Inflammatory macrophage (primary cell): ENCODE data around the gene STAP1.
"Not testable (repeated sequence)": the region's sequence is repeated elsewhere in the genome, so short reads cannot be mapped to it uniquely, and the experiment has no call there.

Experiments
- DNase-seq, 2 donors: peaks; one replicate each; pipeline ENCODE4 v3.0.0-alpha.2; 2020 to 2022
- total RNA-seq, 18 experiments: gene quantifications; one replicate each; lab custom pipeline; 2026; ENCODE audit warnings: mixed read lengths in 6 of 18, inconsistent platforms in 2 of 18; lab: John Stamatoyannopoulos, UW

Gene STAP1, protein sequence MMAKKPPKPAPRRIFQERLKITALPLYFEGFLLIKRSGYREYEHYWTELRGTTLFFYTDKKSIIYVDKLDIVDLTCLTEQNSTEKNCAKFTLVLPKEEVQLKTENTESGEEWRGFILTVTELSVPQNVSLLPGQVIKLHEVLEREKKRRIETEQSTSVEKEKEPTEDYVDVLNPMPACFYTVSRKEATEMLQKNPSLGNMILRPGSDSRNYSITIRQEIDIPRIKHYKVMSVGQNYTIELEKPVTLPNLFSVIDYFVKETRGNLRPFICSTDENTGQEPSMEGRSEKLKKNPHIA
- total RNA-seq, result 0.29 to 48.1 (median 1.4) reads per million in 18 experiments

DNA sequence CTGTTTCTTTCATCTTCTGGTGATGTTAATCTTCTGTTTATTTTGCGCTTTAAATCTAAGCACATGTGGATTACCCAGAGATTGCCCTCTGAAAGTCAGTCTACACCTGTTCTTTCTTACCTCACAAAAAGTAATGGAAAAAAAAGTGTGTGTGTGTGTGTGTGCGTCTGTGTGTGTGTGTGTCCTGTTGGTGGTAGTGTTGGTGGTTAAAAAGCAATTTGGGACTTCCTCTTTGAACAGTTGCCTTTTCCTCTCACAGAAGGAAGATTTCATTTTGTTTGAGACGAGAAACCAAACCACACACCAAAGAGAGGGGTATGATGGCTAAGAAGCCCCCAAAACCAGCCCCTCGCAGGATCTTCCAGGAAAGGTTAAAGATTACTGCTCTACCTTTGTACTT is at the start of gene STAP1:
TSS of gene STAP1 (plus strand) at position 235 of the 400 bp plus-strand sequence. CDS start at position 318, 83 bp downstream.
- DNase-seq, result peak; percentile 27 to 43

DNA sequence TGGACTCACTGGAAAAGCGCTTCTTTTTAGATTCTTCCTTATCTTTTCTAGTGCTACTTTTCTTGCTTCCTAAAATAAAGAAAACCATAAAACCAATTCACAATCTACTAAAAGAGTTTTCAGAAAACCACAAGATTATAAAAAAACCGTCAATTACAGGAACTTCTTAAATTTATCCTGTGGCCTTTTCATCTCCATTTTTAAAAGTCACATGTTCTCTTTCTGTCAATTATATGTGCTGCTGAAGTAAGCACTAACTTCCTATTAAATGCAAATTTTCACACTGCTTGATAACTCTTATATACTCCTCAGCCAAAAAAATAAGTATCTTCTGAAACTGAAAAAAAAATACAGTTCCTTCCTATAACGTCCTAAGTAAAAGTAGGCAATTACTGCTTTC is 46.0 kb upstream of the STAP1 start:
- peak in 1 of 2 donors; percentile 17 for DNase-seq

DNA sequence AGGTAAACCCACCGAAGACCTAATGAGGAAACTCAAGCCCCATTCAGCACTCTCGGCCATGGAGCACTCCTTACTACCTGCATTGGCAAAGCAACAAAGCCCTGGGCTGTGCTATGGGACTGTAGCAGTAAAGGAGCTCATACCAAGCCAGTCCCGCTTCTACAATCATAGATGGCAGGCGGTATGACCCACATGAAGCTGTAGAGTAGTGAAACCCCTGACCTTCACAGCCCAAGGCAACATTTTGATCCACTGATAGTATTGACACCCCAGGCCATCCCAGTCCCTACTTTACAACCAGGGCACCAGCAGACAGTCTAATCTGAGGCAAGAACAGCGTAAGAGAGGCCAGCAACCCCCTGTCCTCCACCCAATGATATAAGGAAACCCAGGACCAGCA is 38.4 kb upstream of the STAP1 start:
- DNase-seq, result no peak

DNA sequence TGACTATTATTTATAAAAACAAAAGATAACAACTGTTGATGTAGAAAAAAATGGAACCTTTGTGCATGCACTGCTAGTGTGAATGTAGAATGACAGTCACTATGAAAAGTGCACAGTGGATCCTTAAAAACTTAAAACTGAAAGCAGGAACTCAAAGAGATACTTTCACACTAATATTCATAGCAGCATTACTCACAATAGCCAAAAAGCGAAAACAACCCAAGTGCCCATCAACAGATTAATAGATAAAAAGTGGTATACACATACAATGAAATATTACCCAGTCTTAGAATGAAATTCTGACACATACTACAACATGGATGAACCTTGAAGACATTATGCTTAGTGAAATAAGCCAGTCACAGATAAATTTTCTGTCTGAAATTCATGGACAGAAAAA is 37.0 kb upstream of the STAP1 start:
- no peak for DNase-seq

DNA sequence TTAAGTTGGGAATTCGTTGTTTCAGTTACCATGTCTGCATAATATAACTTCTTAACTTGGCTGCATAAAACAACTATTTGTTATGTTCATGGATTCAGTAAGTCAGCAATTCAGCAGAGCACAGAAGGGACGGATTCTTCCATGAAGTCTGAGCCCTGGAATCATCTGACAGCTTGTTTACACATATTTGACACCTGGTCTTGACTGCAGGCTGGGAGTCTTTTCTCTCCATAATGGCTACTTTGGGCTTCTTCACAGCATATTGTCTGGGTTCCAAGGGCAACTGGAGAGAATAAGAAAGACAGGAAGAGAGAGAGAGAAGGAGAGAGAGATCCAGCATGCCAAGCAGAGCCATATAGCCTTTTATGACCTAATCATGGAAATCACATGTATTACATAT is 36.3 kb upstream of the STAP1 start:
- DNase-seq, result no peak

DNA sequence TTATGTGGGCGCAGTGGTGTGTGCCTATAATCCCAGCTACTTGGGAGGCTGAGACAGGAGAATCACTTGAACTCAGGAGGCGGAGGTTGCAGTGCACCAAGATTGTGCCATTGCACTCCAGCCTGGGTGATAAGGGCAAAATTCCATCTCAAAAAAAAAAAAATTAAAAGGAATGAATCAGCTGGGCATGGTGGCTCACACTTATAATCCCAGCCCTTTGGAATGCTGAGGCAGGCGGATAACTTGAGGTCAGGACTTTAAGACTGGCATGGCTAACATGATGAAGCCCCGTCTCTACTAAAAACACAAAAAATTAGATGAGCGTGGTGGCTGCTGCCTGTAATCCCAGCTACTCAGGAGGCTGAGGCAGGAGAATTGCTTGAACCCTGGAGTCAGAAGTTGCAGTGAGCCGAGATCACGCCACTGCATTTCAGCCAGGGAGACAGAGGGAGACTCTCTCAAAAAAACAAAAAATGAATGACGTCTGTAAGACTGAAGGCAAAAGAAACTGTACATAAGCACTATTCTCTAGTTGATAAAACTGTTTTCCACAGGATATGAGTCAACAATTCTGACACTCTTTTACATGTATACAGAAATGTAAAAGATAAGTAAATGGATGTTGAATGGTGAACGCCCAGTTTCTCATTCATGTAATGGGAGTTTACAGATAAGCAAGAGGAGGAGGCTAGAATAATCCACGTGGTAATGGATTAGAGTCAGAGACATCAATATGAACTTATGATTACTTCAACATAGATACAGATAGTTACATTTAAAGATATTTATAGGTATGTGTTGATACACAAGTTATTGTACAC is 35.5 kb upstream of the STAP1 start:
- no peak for DNase-seq

DNA sequence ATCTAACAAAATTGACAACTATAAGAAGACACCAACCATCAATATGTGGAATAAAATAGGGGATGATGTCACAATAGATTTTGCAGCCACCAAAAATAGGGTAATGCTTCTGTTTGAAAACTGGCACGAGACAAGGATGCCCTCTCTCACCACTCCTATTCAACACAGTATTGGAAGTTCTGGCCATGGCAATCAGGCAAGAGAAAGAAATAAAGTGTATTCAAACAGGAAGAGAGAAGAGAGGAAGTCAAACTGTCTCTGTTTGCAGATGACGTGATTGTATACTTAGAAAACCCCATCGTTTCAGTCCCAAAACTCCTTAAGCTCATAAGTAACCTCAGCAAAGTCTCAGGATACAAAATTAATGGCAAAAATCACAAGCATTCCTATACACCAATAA is 34.4 kb upstream of the STAP1 start:
- DNase-seq, result not testable (repeated sequence)

DNA sequence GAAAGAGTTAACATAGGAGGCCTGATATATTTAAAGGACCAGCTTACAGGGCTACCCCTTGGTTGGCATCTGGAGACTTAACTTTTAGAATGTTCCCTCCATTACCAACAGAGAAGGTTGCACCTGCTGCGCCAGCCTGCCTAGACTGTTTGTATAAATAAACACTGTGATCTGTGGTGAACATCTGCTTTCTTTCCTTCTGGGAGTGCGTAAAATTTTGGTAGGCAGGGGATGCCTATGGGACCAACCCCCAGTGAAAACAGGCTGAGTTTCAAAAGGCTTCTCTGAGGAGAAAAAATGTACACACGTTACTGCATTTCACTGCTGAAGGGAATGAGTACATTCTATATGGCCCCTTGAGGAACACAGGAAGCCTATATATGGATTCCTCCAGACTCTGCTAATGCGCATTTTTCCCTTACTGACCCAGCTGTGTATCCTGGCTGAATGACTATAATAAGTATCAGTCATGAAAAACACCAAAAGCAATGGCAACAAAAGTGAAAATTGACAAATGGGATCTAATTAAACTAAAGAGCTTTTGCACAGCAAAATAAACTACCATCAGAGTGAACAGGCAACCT is 27.1 kb upstream of the STAP1 start:
- DNase-seq, result no peak

DNA sequence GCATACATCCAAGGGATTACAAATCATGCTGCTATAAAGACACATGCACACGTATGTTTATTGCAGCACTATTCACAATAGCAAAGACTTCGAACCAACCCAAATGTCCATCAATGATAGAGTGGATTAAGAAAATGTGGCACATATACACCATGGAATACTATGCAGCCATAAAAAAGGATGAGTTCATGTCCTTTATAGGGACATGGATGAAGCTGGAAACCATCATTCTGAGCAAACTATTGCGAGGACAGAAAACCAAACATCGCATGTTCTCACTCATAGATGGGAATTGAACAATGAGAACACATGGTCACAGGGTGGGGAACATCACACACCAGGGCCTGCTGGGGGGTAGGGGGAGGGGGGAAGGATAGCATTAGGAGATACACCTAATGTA is 26.1 kb upstream of the STAP1 start:
- DNase-seq, result not testable (repeated sequence)

DNA sequence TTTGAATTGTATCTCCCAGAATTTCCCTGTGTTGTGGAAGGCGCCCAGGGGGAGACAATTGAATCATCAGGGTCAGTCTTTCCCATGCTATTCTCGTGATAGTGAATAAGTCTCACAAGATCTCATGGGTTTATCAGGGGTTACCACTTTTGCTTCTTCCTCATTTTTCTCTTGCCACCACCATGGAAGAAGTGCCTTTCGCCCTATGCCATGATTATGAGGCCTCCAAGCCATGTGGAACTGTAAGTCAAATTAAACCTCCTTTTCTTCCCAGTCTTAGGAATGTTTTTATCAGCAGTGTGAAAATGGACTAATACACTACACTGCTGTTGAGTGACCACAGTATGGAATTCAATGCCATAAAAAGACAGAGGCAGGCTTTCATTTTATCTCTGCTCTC is 25.4 kb upstream of the STAP1 start:
- DNase-seq, result no peak

DNA sequence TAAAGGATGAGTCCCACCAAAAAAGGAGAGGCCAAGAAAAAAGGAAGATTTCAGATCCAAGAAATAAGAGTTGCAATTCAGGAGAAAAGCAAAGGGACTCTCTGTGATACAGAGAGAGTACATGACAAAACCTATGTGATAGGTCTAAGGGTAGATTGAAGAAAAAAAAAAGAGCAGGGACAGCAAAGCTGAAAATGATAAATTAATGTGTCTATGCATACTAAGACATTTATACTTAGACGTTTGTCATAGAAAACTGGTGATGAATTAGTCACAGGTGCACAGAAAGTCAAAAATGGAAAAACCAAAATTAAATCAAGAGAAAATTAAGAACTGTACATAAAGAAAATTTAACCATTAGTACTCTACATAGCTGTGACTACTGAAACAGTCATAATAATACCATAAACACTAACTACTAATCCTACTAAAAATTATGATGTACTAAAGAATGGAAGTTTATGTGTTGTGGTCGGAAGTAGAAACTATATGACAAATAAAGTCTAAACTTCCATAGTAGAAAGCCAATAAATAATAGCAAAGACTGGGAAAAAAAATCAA is 23.2 kb upstream of the STAP1 start:
- no peak for DNase-seq

DNA sequence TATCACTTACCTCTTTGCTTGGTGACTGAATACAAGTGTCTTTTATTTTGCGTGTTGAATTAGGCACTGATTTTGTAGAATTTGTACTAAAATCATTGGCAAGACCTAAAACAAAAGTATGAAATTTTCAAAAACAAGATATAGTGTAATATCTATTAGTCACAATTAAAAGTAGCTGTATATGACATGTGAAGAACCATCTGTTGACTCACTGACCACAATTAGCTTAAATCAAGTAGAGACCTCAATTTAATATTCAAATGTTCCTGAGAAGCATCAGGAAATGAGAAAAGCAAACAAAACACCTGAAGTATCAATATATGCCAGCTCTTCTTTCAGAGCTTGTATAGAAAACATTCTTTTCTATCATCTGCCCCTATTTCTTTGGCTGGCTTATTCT is 18.7 kb upstream of the STAP1 start:
- DNase-seq, result no peak

DNA sequence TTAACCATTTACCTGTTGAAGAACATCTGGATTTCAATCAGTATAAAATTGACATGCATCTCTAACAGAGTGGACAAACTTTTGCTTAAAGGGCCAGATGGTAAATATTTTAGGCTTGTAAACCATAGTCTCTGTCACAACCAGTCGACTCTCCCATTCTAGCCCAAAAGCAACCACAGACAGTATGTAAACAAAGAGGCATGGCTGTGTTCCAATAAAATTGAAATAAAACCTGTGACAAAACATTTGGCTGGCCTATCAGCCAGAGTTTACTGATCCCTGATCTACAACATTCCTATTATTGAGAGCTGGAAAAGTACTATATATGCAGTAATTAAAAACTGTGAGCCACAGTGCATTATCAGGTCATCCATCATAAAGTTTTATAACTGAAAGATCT is 16.5 kb upstream of the STAP1 start:
- DNase-seq, result no peak

DNA sequence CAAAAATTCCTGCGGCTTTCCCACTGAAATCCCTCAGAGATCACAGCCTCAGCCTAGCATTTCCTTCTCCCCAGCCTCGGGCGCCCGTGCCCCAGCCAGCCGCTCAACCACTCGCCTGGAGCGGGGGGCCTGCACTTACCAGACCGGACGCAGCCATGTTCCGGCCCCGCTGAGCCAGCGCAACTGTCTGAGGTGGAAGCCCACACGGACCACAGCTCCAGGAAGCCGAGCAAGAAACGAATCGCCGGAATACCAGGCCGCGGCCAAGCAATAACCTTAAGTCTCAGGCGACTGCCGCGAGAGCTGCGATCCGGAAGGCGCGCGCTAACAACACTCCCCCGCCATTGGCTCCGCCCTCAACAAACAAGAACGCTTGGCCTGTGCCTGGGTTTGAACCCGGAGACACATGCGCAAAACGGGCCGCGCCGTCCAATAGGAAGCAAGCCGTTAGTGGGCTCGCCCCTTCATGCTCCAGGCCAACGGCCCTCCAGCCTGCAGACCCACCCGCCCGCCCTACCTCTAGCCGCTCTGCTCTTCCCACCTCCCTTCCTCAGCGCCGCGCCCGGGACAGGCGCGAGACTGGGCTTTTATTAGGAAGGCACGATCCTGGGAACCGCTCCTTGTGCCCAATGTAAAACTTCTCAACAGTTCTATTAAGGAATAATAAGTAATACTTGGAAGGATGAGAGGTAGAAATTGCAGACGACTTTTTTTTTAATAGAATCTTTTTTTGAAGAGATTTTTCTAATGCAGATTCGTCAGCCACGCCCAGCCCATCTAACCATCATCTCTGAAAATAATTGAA is 13.1 kb upstream of the STAP1 start, which contains the start of gene CENPC:
TSS of gene CENPC (minus strand) at position 305 of the 805 bp plus-strand sequence. CDS start at position 157, 148 bp downstream.
- DNase-seq, result peak; percentile 97 to 98

DNA sequence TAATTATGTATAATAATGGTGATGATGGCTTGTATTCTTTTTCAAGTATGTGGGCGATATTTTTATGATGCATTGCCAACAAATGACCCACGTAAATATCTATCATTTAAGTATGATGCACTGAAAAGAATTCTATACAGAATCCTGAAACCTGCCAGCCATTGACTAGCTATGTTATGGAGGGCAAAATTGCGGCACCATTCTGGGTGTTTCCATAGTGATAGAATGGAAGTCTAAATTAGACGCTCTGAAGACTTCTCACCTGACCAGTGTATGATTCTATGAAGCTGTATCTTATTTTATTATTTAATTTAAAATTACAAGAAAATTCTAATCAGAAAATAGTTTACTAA is 12.5 kb upstream of the STAP1 start:
- no peak for DNase-seq

DNA sequence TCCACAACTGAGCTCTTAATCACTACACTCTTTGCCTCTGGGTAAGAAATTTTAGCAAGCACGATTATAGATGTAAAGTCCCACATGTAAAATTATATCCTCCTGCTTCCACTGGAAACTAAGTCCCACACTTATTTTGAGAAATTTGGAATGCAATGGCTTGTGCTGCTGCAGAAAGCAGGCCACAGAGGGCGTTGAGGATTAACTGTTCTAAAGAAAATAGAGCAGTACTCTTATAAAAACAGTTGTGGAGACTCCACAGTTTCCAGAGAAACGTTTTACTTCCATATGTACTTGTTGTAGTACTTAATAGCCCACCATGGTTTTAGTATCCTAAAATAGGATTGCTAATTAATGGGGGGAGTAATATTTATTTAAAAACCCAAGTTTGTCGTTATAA is 11.6 kb upstream of the STAP1 start:
- DNase-seq, result no peak

DNA sequence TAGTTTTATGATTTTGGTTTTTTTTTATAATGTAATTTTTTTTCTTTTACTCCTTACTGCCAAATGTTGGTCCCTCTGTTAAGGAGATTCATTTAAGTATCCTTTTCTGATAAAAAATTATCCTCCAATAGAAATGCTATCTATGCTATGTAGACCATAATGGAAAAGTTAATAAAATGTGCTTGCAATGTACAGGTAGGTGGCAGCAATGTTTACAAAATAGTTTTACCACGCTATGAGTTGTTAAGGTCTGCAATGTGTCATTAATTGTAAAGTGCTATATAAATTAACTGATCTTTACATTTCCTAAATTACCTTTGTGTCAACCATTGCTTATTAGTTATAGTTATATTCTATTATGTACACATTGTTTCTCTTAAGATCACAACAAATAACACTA is 9.4 kb upstream of the STAP1 start:
- peak; percentile 16 to 44 for DNase-seq

DNA sequence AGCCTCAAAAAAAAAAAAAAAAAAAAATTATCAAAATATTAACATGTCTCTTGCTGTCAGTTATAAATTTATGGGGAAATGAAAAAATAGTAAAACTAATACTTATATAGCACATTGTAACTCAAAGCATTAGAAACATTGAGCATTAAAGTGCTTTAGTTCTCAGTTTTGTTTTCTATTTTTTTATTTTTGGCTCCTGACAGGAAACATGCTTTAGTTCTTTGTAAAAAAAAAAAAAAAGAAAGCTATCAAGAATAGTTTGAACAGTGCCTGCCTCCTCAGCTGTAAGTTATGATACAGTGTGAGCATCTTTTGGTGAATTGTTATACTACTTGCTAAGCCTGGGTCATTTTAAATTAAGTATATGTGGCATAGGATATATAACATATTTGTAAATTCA is 8.1 kb upstream of the STAP1 start:
- no peak for DNase-seq

DNA sequence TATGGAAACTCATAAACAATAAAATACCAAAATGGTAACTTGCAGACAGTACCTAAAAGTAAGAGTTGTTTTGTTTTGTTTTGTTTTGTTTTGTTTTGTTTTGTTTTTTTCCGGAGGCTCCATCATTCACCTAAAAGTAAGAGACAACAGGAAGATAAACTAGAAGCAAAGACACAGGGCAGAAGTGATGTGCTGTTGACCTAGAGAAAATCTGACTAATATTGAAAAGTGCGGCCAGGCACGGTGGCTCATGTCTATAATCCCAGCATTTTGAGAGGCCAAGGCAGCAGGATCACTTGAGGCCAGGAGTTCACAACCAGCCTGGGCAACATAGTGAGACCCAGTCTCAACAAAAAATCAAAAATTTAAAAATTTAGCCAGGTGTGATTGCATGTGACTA is 7.7 kb upstream of the STAP1 start:
- no peak for DNase-seq

DNA sequence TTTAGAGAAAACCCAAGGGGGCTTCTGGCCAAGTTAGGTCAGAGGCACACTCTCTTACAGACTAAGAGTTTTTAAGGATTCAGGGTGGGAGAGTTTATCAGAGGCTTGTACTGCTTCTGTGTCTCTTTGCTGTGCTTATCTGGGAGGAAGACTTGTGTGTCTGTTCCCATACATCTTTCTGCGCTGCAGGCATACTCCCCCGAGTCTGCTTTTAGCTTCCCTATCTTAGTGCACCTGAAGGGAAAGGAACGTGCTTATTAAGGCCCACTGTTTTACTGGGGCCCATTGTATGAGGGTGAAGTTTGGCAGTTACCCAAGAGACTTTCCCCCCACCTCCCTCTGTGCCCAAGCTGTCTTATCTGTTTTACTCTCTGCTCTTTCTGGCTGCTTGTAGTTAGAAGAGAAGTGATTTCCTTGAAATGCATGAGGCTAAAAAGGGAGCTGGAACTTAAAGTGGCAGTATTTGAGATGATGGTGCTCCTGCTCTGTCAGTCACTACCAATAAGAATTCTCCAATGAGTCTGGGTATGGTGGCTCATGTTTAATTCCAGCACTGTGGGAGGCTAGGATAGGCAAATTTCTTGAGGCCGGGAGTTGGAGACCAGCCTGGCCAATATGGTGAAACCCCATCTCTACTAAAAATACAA is 6.3 kb upstream of the STAP1 start:
- not testable (repeated sequence) for DNase-seq

DNA sequence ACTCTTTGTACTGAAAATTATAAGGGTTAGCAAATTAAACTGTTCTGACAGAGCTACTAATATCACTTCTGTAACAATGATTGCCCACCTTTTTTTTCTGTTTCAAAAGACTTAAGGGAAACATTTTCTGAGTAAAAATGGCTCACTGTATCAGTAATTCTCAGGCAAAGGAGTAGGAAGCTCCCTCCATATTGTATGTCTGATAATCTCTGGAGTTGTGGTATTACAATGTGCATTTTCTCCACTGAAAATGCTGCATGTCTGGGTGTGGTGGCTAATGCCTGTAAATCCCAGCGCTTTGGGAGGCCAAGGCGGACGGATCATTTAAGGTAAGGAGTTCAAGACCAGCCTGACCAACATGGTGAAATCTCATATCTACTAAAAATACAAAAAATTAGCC is 4.4 kb upstream of the STAP1 start:
- no peak for DNase-seq

DNA sequence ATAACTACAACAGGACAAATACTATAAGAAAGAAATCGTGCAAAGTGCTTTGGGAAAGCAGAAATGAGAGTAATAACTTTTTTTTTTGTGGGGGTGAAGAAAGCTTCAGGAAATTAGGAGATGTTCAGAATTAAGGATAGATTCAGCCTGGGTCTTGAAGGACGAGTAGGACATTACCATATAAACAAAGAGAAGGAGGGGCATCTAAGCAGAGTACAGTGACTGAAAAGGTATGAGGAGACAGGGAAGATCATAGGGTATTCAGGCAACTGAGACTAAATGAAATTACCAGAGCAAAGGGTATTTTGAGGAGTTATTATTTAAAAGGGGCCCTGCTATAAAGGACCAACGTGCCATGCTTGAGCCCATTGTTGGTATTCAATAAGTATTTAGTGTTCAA is 3.1 kb upstream of the STAP1 start:
- no peak for DNase-seq
